Measurements from ENCODE around the gene KIRREL3.

DNA sequence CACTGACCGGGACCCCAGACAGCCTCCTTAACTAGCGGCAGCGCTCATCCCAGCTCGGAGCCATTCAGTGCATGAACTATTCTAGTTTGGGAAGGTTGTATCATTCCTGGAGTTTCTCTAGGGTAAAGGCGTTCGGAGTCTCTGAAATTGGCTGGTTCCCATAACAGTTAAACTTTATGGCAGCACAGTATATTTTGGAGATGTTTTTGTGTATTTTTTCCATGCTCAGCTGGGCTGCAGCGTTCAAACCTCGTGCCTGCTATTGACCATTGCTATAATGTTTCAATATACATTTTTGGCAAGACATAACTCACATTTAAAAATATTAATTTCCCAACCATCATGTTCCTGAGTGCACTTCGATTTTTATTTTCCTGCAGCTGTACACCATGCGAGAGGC lies 475.4 kb downstream of the KIRREL3 start:
- TF ChIP-seq, protein P1, sequence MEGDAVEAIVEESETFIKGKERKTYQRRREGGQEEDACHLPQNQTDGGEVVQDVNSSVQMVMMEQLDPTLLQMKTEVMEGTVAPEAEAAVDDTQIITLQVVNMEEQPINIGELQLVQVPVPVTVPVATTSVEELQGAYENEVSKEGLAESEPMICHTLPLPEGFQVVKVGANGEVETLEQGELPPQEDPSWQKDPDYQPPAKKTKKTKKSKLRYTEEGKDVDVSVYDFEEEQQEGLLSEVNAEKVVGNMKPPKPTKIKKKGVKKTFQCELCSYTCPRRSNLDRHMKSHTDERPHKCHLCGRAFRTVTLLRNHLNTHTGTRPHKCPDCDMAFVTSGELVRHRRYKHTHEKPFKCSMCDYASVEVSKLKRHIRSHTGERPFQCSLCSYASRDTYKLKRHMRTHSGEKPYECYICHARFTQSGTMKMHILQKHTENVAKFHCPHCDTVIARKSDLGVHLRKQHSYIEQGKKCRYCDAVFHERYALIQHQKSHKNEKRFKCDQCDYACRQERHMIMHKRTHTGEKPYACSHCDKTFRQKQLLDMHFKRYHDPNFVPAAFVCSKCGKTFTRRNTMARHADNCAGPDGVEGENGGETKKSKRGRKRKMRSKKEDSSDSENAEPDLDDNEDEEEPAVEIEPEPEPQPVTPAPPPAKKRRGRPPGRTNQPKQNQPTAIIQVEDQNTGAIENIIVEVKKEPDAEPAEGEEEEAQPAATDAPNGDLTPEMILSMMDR (optimal IDR thresholded peaks at IDR 0.05 in 1 of 3, IDR thresholded peaks at IDR 0.05 in 1 of 3, conservative IDR thresholded peaks at IDR 0.05 in 1 of 3; ENCODE audit: extremely low read depth in 1 of 3, insufficient read depth in 2 of 3, low read length in 3 of 3) = no peak
- no peak for TF ChIP-seq EZH2 (IDR thresholded peaks at IDR 0.05; ENCODE audit: low read length)
